ELF-1 (cell line): Measurements from ENCODE around the gene JAKMIP2.
A peak's percentile ranks its signal among the peaks of the same experiment; 100 is the strongest.
"Not testable (repeated sequence)": the region's sequence is repeated elsewhere in the genome, so short reads cannot be mapped to it uniquely, and the experiment has no call there.

ENCODE experiments used
- DNase-seq: peaks from one replicate; pipeline ENCODE4 v3.0.0-alpha.2; 2016; ENCODE audit warnings: low read depth, low spot score

JAKMIP2 gene

DNA sequence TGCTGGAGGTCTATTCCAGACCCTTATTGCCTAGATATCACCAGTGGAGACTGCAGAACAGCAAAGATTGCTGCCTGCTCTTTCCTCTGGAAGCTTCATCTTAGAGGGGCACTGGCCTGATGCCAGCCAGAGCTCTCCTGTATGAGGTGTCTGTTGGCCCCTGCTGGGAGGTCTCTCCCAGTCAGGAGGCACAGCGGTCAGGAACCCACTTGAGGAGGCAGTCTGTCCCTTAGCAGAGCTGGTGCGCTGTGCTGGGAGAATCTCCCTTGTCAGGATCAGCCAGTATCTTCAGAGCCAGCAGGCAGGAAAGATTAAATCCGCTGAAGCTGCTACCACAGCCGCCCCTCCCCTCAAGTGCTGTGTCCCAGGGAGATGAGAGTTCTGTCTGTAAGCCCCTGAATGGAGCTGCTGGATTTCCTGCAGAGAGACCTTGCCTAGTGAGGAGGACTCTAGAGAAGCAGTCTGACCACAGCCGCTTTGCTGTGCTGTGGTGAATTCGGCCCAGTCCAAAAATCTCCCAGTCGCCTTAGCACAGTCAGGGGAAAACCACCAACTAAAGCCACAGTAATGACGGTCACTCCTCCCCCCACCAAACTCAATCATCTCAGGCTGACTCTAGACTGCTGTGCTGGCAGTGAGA lies 124.1 kb downstream of the JAKMIP2 start:
- DNase-seq = peak; percentile 53

DNA sequence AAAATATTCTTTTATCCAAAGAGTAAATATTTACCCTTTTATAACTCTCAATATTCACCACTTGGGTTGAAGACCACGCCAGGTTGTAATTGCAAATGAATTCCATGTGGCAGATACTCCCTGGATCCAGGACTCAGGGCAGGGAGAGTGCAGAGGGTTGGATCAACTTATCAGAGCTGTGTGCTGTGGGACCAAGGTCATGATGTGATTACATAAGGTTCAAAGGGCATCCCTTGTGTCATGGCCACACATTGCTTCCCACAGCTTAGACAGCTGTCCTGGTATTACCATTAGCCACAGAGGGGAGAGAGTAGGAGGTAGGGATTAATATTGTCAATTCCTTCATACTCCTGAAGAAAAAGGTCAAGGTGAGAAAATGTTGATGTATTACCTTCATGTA lies 133.9 kb downstream of the JAKMIP2 start:
- no peak for DNase-seq

DNA sequence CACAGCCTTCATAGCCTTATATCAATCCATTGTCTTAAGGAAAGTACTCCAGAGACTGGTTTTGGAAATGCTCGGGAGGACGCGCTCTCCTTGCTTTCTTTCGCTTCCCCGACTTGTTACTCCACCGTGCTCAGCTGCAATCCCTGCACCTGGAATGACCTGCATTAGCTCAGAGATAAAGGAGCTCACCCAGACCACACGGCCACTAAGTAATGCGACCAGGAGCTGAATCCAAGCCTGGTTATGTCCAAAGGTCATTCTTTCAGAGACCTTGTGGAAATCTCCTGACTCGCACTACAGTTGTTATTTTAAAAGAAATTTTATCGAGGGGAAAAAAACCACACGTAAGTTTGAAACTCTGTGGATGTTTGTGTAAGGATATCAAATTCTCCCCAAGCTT lies 137.3 kb downstream of the JAKMIP2 start:
- no peak for DNase-seq

DNA sequence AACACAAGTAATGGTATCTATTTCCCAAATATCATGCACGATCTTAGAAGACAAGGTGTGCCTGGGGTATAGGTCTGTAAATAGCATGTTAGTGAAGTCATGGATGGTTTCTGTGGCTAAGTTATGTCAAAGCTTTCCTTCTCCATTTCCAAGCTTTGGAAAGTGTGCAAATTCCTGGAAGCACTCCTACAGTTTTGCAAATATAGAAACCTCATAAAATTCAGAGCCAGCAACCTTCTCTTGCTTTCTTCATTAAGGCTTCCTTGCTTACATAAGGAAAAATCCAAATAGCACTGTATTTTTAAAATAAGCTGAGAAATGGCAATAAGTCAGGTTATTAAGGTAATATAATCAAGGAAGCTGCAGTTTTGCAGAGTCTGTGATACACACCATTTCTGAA lies 138.1 kb downstream of the JAKMIP2 start:
- DNase-seq = no peak

DNA sequence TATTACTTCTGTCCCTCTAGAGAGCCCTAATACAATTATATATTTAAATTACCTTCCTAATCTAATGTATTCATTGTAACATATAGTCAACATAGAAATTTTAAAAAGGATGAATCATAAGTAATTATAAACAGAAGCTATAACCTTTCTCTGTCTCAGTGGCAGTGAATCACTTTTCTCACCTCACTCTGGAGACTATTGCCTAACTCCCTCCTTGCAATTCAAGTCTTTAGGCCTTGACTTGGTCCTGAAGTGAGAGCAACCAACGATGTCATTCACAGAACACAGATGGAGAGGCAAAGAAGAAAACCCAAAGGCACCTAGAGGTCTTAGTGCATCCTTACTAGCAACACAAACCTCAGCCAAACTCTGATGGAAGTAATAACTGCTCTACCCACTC lies 139.4 kb downstream of the JAKMIP2 start:
- no peak for DNase-seq

DNA sequence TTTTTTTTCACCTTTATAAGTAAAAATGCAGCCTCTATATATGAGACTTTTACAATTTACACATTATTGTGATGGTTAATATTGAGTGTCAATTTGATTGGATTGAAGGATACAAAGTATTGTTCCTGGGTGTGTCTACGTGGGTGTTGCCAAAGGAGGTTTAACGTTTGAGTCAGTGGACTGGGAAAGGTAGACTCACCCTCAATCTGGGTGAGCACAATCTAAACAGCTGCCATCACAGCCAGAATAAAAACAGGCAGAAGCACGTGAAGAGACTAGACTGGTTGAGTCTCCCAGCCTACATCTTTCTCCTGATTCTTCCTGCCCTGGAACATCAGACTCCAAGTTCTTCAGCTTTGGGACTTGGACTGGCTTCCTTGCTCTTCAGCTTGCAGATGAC lies 139.9 kb downstream of the JAKMIP2 start:
- DNase-seq = no peak

DNA sequence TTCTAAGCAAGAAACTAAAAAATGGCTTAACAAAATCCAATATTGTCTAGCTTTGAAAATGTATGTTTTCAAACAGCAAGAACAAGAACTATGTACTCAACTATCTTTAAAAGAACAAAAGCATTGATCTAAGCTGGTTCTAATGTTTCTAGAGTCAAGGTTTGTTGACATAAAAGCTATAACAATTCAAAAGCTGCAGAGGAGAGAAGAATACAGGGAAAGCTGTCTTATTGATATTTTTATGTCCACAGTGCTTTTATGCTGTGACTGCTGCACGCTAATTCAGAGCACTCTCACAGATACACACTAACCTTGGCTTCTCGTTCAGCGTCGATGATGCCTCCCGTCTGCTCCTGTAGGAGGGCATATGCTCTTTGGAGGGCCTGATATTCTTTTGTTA lies 143.2 kb downstream of the JAKMIP2 start:
- no peak for DNase-seq

- DNase-seq = no peak
These were observed 145.9 kb downstream of the JAKMIP2 start for GRCh38 chr5:147636729-147636984.

- no peak for DNase-seq
These were observed 146.4 kb downstream of the JAKMIP2 start for GRCh38 chr5:147635882-147636728.

DNA sequence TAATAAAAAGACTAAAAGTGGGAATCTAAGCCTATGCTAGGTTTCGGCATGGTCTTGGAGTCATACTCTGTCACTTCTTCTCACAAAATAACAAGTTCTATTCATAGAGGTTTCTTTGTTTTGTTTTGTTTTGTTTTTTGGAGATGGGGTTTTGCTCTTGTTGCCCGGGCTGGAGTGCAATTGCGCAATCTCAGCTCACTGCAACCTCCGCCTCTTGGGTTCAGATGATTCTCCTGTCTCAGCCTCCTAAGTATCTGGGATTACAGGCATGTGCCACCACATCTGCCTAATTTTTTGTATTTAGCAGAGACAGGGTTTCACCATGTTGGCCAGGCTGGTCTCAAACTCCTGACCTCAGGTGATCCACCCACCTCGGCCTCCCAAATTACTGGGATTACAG lies 147.1 kb downstream of the JAKMIP2 start:
- not testable (repeated sequence) for DNase-seq

- no peak for DNase-seq
These were observed 149.4 kb downstream of the JAKMIP2 start for GRCh38 chr5:147633173-147633572.

GRCh38 chr5:147631428-147632003 lies 151.0 kb downstream of the JAKMIP2 start:
- no peak for DNase-seq

GRCh38 chr5:147629196-147629595 lies 153.3 kb downstream of the JAKMIP2 start:
- DNase-seq = no peak

GRCh38 chr5:147628058-147628895 lies 154.3 kb downstream of the JAKMIP2 start:
- DNase-seq = peak; percentile 78

GRCh38 chr5:147626464-147626863 lies 156.1 kb downstream of the JAKMIP2 start:
- DNase-seq = no peak

- no peak for DNase-seq
These were observed 161.5 kb downstream of the JAKMIP2 start for GRCh38 chr5:147621016-147621415.

- no peak for DNase-seq
These were observed 163.1 kb downstream of the JAKMIP2 start for GRCh38 chr5:147619281-147619878.

GRCh38 chr5:147617711-147618350 lies 164.7 kb downstream of the JAKMIP2 start:
- no peak for DNase-seq

GRCh38 chr5:147617191-147617606 lies 165.3 kb downstream of the JAKMIP2 start:
- no peak for DNase-seq

DNA sequence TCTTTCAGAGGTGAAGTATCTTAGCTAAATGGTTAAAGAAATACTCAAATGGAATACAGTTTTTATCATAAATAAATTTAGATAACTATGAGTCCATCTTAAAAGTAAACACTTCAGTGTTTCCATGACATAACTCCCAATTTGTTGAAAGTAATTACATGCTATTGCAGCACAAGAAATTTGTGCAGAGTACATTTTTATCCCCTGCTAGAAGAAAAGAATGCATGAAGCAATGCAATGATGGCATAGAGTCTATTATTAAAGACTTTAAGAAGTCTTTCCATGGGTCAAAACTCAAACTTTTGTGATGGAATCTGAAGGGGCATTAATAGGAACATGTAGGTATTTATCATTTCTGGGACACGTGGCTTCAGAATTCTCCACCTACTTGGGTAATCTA lies 166.1 kb downstream of the JAKMIP2 start:
- DNase-seq = no peak

DNA sequence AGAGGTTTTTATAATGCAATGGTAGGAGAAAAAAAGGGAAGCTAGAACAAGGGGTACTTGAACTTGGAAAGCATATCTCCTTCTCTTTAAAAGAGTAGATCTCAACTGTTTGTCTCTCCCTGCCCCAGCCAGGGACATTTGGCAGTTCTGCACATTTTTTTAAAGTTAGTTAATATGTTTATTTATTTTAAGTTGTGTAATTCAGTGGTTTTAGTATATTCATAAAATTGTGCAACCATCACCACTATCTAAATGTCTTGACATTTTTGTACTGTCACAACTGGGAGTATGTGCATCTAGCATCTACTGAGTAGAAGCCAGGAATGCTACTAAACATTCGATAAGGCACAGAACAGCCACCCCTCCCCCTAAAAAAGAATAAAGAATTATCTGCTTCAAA lies 169.2 kb downstream of the JAKMIP2 start:
- DNase-seq = no peak
